Memory B cell (primary cell): ENCODE results near the gene PIP5K1A.
"Not testable (repeated sequence)": the region's sequence is repeated elsewhere in the genome, so short reads cannot be mapped to it uniquely, and the experiment has no call there.

Experiments
- ATAC-seq: fragments of 150-1000 bp; cut with Tn5 transposase; 2 replicates; pipeline ENCODE4 v1.10.0; 2021; ENCODE audit warnings: low read depth, mild to moderate bottlenecking, moderate library complexity
- DNase-seq, 2 donors: peaks; one replicate each; pipeline ENCODE4 v3.0.0; 2022; ENCODE audit warnings: low spot score in 2 of 2
- H3K27ac Mint-ChIP-seq: one replicate; pipeline ENCODE4 v1.8.0; 2022; ENCODE audit warnings: mild to moderate bottlenecking, moderate library complexity, mixed read lengths
- H3K27me3 Mint-ChIP-seq: one replicate; pipeline ENCODE4 v1.8.0; 2022; ENCODE audit warnings: mixed read lengths
- H3K36me3 Mint-ChIP-seq: one replicate; pipeline ENCODE4 v1.8.0; 2022; ENCODE audit warnings: mild to moderate bottlenecking, mixed read lengths
- H3K4me1 Mint-ChIP-seq: one replicate; pipeline ENCODE4 v1.8.0; 2022; ENCODE audit warnings: mixed read lengths
- H3K4me3 Mint-ChIP-seq: one replicate; pipeline ENCODE4 v1.8.0; 2022; ENCODE audit warnings: mild to moderate bottlenecking, moderate library complexity, mixed read lengths
- H3K9me3 Mint-ChIP-seq: one replicate; pipeline ENCODE4 v1.8.0; 2022; ENCODE audit warnings: mixed read lengths

Gene PIP5K1A

DNA sequence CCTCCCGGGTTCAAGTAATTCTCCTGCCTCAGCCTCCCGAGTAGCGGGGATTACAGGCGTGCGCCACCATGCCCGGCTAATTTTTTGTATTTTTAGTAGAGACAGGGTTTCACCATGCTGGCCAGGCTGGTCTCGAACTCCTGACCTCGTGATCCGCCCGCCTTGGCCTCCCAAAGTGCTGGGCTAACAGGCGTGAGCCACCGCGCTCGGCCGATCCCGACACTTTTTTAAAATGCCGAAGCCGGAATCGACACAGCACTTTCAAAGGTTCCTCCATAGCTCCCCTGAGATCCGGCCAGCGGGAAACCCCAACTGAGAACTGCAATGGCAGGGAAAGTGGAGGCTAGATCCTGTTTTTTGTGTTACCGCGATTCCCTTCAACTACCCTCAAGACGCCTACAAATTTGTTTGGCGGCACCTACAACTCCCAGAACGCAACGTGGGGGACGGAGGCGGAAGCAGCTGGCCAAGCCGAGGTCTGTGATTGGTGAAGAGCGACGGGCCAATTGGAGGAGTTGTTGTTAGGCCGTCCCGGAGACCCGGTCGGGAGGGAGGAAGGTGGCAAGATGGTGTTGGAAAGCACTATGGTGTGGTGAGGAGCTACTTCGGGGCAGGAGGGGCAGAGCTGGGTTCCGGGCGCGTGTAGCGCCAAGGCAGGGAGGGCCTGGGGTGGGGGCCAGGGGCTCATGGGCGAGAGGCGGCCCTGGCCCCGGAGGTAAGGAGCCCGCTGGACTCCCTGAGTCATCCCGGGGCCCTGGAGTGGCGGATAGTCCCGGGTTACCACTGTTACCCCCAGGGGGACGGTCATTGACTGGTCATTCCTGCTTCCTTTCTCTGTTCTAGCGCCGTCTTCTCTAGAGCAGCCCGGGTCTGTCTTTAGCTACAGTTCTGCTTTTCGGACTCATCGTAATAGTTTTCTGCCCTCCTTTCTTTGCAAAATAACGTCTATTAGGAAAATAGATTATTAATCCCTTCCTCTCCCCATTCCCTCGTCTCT lies 56.2 kb downstream of the PIP5K1A start, which contains the start of gene PSMD4:
Gene PSMD4, plus strand, starts transcription at position 518 of the 997 bp plus-strand sequence. Its CDS starts 49 bp downstream, at position 567.
- DNase-seq (peak; percentile 81 to 87), ATAC-seq (peak; percentile 94)
- H3K36me3 Mint-ChIP-seq = peaks cover 4% of the 10 kb centered on the region
- H3K4me3 Mint-ChIP-seq = peak within 1 kb of the TSS; percentile 89
- H3K27ac Mint-ChIP-seq = peak within 1 kb of the TSS; percentile 93
- H3K27me3 Mint-ChIP-seq = no peaks in the 10 kb centered on the region
- H3K9me3 Mint-ChIP-seq = no peaks in the 10 kb centered on the region
- peaks cover 23% of the 10 kb centered on the region for H3K4me1 Mint-ChIP-seq

DNA sequence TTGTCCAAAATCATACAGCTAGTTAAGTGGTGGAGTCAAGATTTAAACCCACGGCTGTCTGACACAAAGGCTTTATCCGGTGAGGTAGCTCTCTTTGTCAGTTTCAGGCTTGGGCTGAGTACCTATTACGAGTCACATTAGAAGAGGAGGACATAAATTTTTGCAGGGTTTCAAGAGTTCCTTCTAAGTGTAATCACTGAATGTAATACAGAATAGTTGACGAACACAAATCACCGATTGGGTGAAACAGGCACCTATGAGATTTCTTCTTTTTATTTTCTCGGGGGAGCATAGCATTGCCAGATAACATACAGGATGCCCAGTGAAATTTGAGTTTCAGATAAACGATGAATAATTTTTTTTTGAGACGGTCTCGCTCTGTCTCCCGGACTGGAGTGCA lies 57.0 kb downstream of the PIP5K1A start:
- peak overlapping the region; percentile 89 for H3K4me3 Mint-ChIP-seq
- peak overlapping the region; percentile 93 for H3K27ac Mint-ChIP-seq
- H3K27me3 Mint-ChIP-seq = no peaks in the 10 kb centered on the region
- DNase-seq (no peak), ATAC-seq (no peak)
- H3K9me3 Mint-ChIP-seq = no peaks in the 10 kb centered on the region
- H3K36me3 Mint-ChIP-seq = peaks cover 2% of the 10 kb centered on the region
- H3K4me1 Mint-ChIP-seq = peaks cover 23% of the 10 kb centered on the region

DNA sequence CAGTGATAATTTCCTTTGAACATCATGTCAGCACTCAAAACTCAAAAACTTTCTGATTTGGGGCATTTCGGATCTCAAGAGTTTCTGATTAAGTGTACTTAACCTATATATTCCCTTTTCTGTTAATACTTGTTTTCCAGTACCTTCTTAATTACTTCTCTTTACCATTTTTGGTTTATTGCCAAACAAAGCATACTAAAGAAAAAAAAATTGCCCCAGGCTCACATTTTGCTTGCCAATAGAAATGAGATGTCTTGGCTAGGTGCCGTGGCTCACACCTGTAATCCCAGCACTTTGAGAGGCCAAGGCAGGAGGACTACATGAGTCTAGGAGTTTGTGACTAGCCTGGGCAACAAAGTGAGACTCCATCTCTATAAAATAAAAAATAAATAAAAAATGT lies 61.0 kb downstream of the PIP5K1A start:
- no peak for ATAC-seq
- peaks cover 24% of the 10 kb centered on the region for H3K4me1 Mint-ChIP-seq
- no peak for DNase-seq
- peaks cover 7% of the 10 kb centered on the region for H3K36me3 Mint-ChIP-seq
- H3K4me3 Mint-ChIP-seq = no peak overlapping the region
- H3K27me3 Mint-ChIP-seq = no peaks in the 10 kb centered on the region
- H3K9me3 Mint-ChIP-seq = no peaks in the 10 kb centered on the region
- H3K27ac Mint-ChIP-seq = no peak overlapping the region

DNA sequence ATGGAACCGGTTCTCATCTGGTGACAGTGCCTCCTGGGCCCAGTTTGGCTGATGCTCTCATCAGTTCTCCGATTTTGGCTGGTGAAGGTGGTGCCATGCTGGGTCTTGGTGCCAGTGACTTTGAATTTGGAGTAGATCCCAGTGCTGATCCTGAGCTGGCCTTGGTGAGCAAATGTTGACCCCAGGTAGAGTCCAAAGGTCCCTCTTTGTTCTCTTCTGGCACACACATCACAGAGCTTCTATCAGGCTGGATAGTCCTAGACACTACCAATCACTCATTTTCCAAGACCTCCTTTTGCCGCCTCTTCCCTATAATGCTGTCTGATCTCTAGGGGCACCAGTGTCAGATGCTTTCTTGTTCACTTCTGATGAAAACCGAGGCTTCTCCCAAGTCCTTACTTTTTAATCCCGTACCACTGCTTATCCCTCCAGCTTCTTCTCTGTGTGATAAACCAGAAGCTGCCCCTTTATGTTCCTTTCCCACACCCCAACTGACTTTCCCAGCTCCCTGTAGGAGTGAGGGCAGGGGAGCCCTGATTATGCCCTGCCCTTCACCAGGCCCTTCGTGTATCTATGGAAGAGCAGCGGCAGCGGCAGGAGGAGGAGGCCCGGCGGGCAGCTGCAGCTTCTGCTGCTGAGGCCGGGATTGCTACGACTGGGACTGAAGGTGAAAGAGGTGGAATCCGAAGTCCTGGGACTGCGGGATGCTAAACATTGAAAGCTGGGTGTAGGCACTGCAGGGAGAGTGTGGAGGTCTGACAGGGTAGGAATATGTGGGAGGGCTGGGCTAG lies 67.3 kb downstream of the PIP5K1A start:
- Mint-ChIP-seq H3K27ac (peak overlapping the region; percentile 65), H3K27me3 (no peaks in the 10 kb centered on the region), H3K4me1 (peaks cover 8% of the 10 kb centered on the region), H3K9me3 (no peaks in the 10 kb centered on the region), H3K36me3 (peaks cover 29% of the 10 kb centered on the region), H3K4me3 (no peak overlapping the region)
- no peak for DNase-seq
- ATAC-seq = no peak

DNA sequence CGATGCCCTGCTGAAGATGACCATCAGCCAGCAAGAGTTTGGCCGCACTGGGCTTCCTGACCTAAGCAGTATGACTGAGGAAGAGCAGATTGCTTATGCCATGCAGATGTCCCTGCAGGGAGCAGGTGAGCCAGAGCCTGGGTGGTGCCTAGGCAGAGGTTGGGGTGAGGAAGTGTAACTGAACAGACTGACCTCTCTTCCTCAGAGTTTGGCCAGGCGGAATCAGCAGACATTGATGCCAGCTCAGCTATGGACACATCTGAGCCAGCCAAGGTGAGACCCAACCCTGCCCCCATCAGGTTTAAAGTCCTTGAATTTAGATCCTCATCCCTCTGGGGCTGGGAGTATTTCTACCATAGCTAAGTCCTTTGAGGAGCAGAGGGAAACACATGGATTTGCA lies 68.0 kb downstream of the PIP5K1A start:
- Mint-ChIP-seq H3K9me3 (no peaks in the 10 kb centered on the region), H3K4me1 (peaks cover 8% of the 10 kb centered on the region), H3K4me3 (no peak overlapping the region), H3K27me3 (no peaks in the 10 kb centered on the region), H3K36me3 (peaks cover 30% of the 10 kb centered on the region), H3K27ac (no peak overlapping the region)
- DNase-seq (no peak), ATAC-seq (no peak)

DNA sequence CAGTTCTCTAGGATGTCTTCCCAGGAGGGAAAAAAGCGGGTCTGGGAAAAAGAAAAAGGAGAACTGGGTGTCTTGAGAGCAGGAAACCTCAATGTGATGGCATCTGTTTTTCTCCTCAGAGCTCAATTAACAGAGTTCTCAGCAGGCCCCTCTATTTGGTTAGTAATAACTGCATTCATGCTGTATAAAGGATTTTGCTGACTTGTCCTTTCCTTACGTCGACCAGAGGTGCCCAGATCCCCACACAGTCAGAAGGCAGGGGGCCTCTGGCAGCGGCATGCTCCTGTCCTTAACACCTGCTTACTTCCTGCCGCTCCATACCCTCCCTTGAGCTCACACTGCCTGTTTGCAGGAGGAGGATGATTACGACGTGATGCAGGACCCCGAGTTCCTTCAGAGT lies 68.5 kb downstream of the PIP5K1A start:
- H3K4me3 Mint-ChIP-seq = no peak overlapping the region
- H3K27me3 Mint-ChIP-seq = no peaks in the 10 kb centered on the region
- H3K36me3 Mint-ChIP-seq = peaks cover 32% of the 10 kb centered on the region
- H3K9me3 Mint-ChIP-seq = no peaks in the 10 kb centered on the region
- H3K27ac Mint-ChIP-seq = no peak overlapping the region
- no peak for ATAC-seq
- no peak for DNase-seq
- H3K4me1 Mint-ChIP-seq = peaks cover 8% of the 10 kb centered on the region

DNA sequence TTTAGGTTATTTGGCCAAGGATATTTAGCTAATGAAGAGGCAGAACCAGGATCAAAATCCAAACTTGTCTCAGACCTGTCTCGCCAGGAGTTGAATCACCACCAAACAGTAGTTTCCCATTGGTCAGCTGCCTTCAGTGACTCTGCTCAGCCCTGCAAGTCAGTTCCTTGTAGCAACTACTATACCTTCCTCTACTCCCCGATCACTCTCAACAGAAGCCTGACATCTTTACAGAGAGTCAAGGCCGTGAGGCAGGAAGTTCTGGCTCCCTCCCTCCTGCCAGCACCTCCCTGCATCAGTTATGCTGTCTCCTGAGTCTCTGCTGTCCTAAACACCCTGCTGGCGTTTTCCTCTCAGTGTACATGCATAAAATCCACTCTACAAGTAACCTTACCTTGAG lies 69.4 kb downstream of the PIP5K1A start:
- Mint-ChIP-seq H3K4me1 (peaks cover 8% of the 10 kb centered on the region), H3K36me3 (peaks cover 36% of the 10 kb centered on the region), H3K27ac (no peak overlapping the region), H3K27me3 (no peaks in the 10 kb centered on the region), H3K4me3 (no peak overlapping the region), H3K9me3 (no peaks in the 10 kb centered on the region)
- ATAC-seq (no peak), DNase-seq (no peak)

DNA sequence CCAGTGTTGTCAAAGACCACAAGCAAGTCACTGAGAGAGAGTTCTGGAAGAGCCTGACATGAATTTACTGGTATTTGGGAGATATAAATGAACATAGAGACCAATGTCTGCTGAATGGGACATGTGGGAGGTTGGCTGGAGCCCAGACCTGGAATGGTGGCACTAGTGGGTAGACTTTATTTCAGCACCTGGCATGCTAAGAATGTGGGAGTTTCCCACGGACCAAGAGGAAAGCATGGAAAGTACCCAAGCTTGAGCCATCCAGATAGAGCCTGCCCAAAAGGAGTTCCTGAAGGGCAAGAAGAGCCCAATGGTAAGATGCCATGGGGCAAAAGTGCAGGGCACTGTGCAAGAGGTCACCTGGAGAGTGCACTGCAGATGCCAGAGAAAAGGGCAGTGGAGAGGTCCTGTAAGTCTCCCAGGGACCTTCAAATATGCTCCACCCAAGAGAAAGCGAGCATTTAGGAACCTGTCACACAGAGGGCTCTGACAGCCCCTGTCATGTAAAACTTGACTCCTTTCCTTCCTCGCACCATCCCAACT lies 75.6 kb downstream of the PIP5K1A start:
- Mint-ChIP-seq H3K36me3 (peaks cover 12% of the 10 kb centered on the region), H3K9me3 (peaks cover 1% of the 10 kb centered on the region), H3K27me3 (no peaks in the 10 kb centered on the region), H3K4me3 (no peak overlapping the region), H3K27ac (no peak overlapping the region), H3K4me1 (peaks cover 18% of the 10 kb centered on the region)
- ATAC-seq (no peak), DNase-seq (no peak)

DNA sequence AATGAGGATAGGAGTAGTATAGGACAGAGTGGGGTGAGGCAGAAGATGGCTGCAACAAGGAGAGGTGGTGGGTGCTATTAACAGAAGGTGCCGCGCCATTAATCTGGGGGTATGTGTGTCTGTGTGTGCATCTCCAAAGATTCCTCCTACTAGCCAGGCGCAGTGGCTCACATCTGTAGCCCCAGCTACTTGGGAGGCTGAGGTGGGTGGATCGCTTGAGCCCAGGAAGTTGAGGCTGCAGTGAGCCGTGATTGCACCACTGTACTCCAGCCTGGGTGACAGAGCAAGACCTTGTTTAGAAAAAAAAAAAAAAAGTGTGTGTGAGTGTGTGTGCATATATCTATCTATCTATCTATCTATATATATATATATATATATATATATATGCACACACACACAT lies 77.0 kb downstream of the PIP5K1A start:
- not testable (repeated sequence) for DNase-seq, H3K27me3 Mint-ChIP-seq, H3K9me3 Mint-ChIP-seq, H3K4me3 Mint-ChIP-seq, ATAC-seq, H3K27ac Mint-ChIP-seq, H3K36me3 Mint-ChIP-seq
- H3K4me1 Mint-ChIP-seq = peaks cover 20% of the 10 kb centered on the region

DNA sequence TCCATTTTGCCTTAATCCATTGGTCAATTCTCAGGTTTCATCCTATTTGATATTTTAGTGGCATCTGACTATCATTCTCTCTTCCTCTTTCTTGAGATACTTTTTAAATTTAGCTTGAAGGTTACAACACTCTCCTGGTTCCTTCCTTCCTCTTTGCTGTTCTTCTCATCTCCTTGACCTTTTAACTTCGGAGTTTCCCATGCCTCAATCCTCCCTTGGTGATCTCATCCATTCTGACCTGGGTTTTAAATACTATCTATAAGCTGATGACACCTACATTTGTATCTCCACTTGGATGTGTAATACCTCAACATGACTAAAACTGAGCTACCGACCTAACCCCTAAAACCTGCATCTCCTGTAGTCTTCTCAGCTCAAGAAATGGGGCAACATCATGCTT lies 78.9 kb downstream of the PIP5K1A start:
- H3K4me1 Mint-ChIP-seq = peaks cover 20% of the 10 kb centered on the region
- H3K27ac Mint-ChIP-seq = peak overlapping the region; percentile 78
- H3K27me3 Mint-ChIP-seq = no peaks in the 10 kb centered on the region
- H3K4me3 Mint-ChIP-seq = peak overlapping the region; percentile 53
- peaks cover 4% of the 10 kb centered on the region for H3K36me3 Mint-ChIP-seq
- peak in 1 of 2 donors; percentile 32 for DNase-seq
- ATAC-seq = peak; percentile 8
- H3K9me3 Mint-ChIP-seq = peaks cover 1% of the 10 kb centered on the region

DNA sequence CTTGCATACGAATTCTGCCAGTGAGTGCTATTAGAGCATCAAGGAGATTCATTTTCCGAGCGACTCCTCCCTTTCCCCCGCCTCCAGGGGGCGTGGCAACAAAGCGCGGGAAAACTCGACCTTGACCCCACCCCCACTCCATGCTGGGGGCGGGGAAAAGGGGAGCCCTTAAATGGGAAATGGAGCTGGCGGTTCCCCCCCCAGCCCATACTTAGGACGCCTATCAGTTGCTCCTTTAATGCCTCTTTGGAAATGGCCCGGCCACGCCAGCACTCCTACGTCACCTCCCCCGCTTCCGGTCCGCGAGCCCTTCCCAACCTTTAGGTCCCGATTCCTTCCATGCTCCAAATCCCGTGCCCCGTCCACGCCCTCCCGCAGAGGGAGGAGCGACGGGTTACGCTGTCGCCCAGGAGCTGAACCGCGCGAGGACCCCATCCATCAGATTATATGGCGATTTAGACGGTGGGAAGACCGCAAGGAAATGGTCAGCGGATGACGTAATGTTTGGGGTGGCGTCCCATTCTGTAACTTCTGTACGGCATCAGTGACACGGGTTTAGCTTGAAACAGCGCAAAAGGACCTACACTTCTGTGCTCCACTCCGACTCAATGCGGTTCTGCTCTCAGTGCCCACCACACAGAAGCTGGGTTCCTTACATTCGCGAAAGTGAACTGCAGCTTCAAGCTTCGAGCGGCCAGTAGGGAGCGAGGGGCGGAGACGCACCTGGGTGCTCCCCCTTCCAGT lies 83.0 kb downstream of the PIP5K1A start:
- Mint-ChIP-seq H3K36me3 (peaks cover 3% of the 10 kb centered on the region), H3K4me3 (peak overlapping the region; percentile 93), H3K4me1 (peaks cover 40% of the 10 kb centered on the region), H3K9me3 (peaks cover 1% of the 10 kb centered on the region), H3K27me3 (no peaks in the 10 kb centered on the region), H3K27ac (peak overlapping the region; percentile 95)
- ATAC-seq (peak; percentile 24), DNase-seq (peak; percentile 90 to 91)

DNA sequence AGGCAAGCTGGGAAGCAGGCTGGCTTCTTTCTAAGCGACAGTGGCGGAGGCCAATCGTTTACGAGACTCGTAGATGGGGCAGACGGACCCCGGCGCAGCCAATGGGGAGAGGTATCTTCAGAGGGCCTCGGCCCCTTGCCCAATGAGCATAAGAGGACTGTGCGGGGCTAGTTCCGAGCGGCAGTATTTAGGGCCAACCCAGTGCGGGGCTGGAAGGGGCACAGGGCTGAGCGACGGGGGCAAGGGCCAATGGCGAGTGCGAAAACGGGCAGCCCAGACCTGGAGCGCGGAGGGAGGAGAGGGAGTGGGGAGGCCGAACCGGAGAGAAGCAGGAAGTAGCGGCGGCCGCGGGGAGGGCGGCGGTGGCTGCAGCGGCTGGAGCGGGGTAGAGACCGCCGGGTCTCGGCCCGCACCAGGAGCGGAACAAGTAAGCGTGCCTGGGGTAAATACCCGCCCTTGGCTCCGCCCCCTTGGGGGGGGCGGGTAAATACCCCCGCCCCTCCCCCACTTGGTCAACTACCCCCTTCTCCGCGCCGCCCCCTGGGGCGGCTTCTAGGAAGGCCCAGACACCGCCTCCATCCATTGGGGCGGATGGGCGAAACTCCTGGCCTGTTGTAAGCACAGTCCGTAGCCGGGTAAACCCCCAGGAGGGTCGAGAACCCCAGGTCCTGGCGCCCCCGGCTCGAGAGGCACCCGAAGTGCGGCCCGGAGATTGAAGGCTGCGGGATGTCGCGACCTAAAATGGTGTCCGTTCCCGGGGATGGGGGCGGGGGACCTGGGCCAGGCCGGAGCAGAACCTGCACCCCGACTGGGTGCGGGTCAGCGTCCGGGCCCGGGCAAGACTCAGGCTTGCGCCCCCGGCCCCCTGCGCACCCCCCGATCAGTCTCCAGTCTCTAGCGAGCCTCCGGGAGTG lies 83.9 kb downstream of the PIP5K1A start, which contains the start of gene ZNF687:
Gene ZNF687, plus strand, starts transcription at position 331 of the 914 bp plus-strand sequence. CDS start 3,993 bp downstream, outside the sequence.
- H3K27ac Mint-ChIP-seq = peak within 1 kb of the TSS; percentile 95
- H3K4me1 Mint-ChIP-seq = peaks cover 34% of the 10 kb centered on the region
- no peaks in the 10 kb centered on the region for H3K9me3 Mint-ChIP-seq
- H3K27me3 Mint-ChIP-seq = no peaks in the 10 kb centered on the region
- ATAC-seq (peak; percentile 81), DNase-seq (peak; percentile 95 to 96)
- peaks cover 3% of the 10 kb centered on the region for H3K36me3 Mint-ChIP-seq
- H3K4me3 Mint-ChIP-seq = peak within 1 kb of the TSS; percentile 93
